SK-N-SH (cell line): Measurements from ENCODE around the gene HOXC4. TPM values are rescaled to one million over a fixed set of nuclear protein-coding genes. Genes with fewer than 3 reads are reported as not detected.

Experiments used
- CTCF ChIA-PET: fragments of 300-600, 350-600 bp; formaldehyde crosslinking; extraction: SDS; loops from one replicate; lab custom pipeline; 2021; lab: Yijun Ruan, JAX
- POLR2A ChIA-PET: fragments of 350-600 bp; sonication (Branson Sonifier 250); formaldehyde crosslinking; extraction: SDS; loops from one replicate; lab custom pipeline; 2020; ENCODE audit warnings: antibody characterized with exemption, inconsistent platforms; lab: Yijun Ruan, JAX
- DNase-seq: peaks from one replicate; pipeline ENCODE4 v3.0.0; 2012
- H2AFZ ChIP-seq: fragments of 200-600 bp; sonication (generic); 2 replicates; pipeline ENCODE4 v1.8.1; 2016; ENCODE audit warnings: antibody characterized with exemption, mild to moderate bottlenecking, low read depth
- H3F3A ChIP-seq: fragments of 200-600 bp; sonication (generic); replicated peaks from 2 replicates; pipeline ENCODE3; 2016; ENCODE audit warnings: antibody characterized with exemption, mild to moderate bottlenecking; ENCODE audit not compliant: insufficient read depth
- H3K27ac ChIP-seq, 2 experiments: fragments of 200-500 bp in 1 of 2; fragments of 200-600 bp in 1 of 2; sonication (Bioruptor generic) in 1 of 2; sonication (generic), shearing (Covaris generic) in 1 of 2; 2 replicates each; pipeline versions ENCODE4 v1.5.1 to v1.6.1; 2014 to 2016; ENCODE audit warnings: low read depth in 2 of 2, inconsistent platforms in 1 of 2, low read length in 1 of 2, mild to moderate bottlenecking in 1 of 2, mixed read lengths in 1 of 2
- H3K27me3 ChIP-seq: fragments of 200-600 bp; sonication (generic), shearing (Covaris generic); 2 replicates; pipeline ENCODE4 v1.6.1; 2016; ENCODE audit warnings: mixed run types; ENCODE audit not compliant: insufficient read depth
- H3K36me3 ChIP-seq, 2 experiments: fragments of 200-500 bp in 1 of 2; fragments of 200-600 bp in 1 of 2; sonication (Bioruptor generic) in 1 of 2; sonication (generic) in 1 of 2; replicated peaks in 1 of 2; 2 replicates each; pipeline versions ENCODE3 to v1.5.1; 2014 to 2016; ENCODE audit warnings: low read length in 1 of 2, mild to moderate bottlenecking in 1 of 2; ENCODE audit not compliant: insufficient read depth in 2 of 2, control insufficient read depth in 1 of 2
- H3K4me1 ChIP-seq, 2 experiments: fragments of 200-500 bp in 1 of 2; fragments of 200-600 bp in 1 of 2; sonication (Bioruptor generic) in 1 of 2; sonication (generic), shearing (Covaris generic) in 1 of 2; 2 replicates each; pipeline versions ENCODE4 v1.5.1 to v1.6.1; 2014 to 2016; ENCODE audit warnings: low read depth in 1 of 2, low read length in 1 of 2, mixed run types in 1 of 2; ENCODE audit not compliant: insufficient read depth in 2 of 2, control insufficient read depth in 1 of 2
- H3K4me2 ChIP-seq: fragments of 200-600 bp; sonication (generic), shearing (Covaris generic); 2 replicates; pipeline ENCODE4 v1.6.1; 2017; ENCODE audit warnings: mixed run types
- H3K4me3 ChIP-seq, 2 experiments: fragments of 200-500 bp in 1 of 2; fragments of 200-600 bp in 1 of 2; sonication (Bioruptor generic) in 1 of 2; sonication (generic), shearing (Covaris generic) in 1 of 2; 2 replicates each; pipeline versions ENCODE4 v1.5.1 to v1.8.1; 2014 to 2016; ENCODE audit warnings: low read depth in 2 of 2, inconsistent platforms in 1 of 2, low read length in 1 of 2, mild to moderate bottlenecking in 1 of 2, mixed read lengths in 1 of 2, moderate library complexity in 1 of 2
- H3K79me2 ChIP-seq: fragments of 200-600 bp; sonication (generic); 2 replicates; pipeline ENCODE4 v1.8.1; 2017; ENCODE audit warnings: mild to moderate bottlenecking; ENCODE audit not compliant: insufficient read depth
- H3K9ac ChIP-seq: fragments of 200-600 bp; sonication (generic); 2 replicates; pipeline ENCODE4 v1.6.1; 2017; ENCODE audit warnings: mixed run types
- H3K9me2 ChIP-seq: fragments of 200-600 bp; sonication (generic); 2 replicates; pipeline ENCODE4 v1.6.1; 2017; ENCODE audit warnings: mixed run types
- H3K9me3 ChIP-seq: fragments of 200-600 bp; sonication (generic); 2 replicates; pipeline ENCODE4 v1.6.1; 2017; ENCODE audit warnings: mixed run types, mild to moderate bottlenecking, moderate library complexity
- H4K20me1 ChIP-seq: fragments of 200-600 bp; sonication (generic); 2 replicates; pipeline ENCODE4 v1.6.1; 2017; ENCODE audit warnings: mild to moderate bottlenecking, mixed run types; ENCODE audit not compliant: insufficient read depth
- EZH2phosphoT487 ChIP-seq: fragments of 200-600 bp; sonication (generic); IDR thresholded peaks from 2 replicates; pipeline ENCODE4 v1.6.1; 2017; ENCODE audit warnings: low read depth, mixed run types, mild to moderate bottlenecking, antibody characterized with exemption, moderate library complexity, borderline replicate concordance
- FOXM1 ChIP-seq: IDR thresholded peaks from 2 replicates; pipeline ENCODE4 v1.4.0; 2012; ENCODE audit warnings: low read depth, mild to moderate bottlenecking
- GATA2 ChIP-seq: sonication (generic); formaldehyde crosslinking; IDR thresholded peaks from 2 replicates; pipeline ENCODE4 v1.5.0; 2020; ENCODE audit warnings: mild to moderate bottlenecking, missing genetic modification reagents
- MXI1 ChIP-seq: IDR thresholded peaks from 2 replicates; pipeline ENCODE4 v1.6.1; 2012; ENCODE audit warnings: mild to moderate bottlenecking, low read depth, low read length, improper control_type of control experiment
- NFIC ChIP-seq: IDR thresholded peaks from 2 replicates; pipeline ENCODE4 v1.4.0; 2012; ENCODE audit warnings: borderline replicate concordance
- NRF1 ChIP-seq: IDR thresholded peaks from 2 replicates; pipeline ENCODE4 v1.6.1; 2012; ENCODE audit warnings: low read depth, mild to moderate bottlenecking, low read length
- RAD21 ChIP-seq: IDR thresholded peaks from 2 replicates; pipeline ENCODE4 v1.6.1; 2012; ENCODE audit warnings: mild to moderate bottlenecking, low read length
- RFX5 ChIP-seq: IDR thresholded peaks from 2 replicates; pipeline ENCODE4 v1.6.1; 2012; ENCODE audit warnings: mild to moderate bottlenecking, improper control_type of control experiment, low read length
- RXRA ChIP-seq: IDR thresholded peaks from 2 replicates; pipeline ENCODE4 v1.4.0; 2012; ENCODE audit warnings: low read depth, mild to moderate bottlenecking, borderline replicate concordance
- SIN3A ChIP-seq: IDR thresholded peaks from 2 replicates; pipeline ENCODE4 v1.6.1; 2012; ENCODE audit warnings: low read depth, mild to moderate bottlenecking, low read length, moderate library complexity, borderline replicate concordance
- TCF12 ChIP-seq: IDR thresholded peaks from 2 replicates; pipeline ENCODE4 v1.4.0; 2012
- TEAD4 ChIP-seq: IDR thresholded peaks from 2 replicates; pipeline ENCODE4 v1.4.0; 2012; ENCODE audit warnings: mild to moderate bottlenecking, borderline replicate concordance; ENCODE audit not compliant: insufficient read depth
- YY1 ChIP-seq: IDR thresholded peaks from 2 replicates; pipeline ENCODE4 v1.4.0; 2012; ENCODE audit warnings: low read depth, mild to moderate bottlenecking
- WGBS: methylation state at CpG from one replicate; pipeline ENCODE4 v1.1.6; 2017; ENCODE audit warnings: low lambda C conversion rate; 5-methylcytosine and 5-hydroxymethylcytosine counted together
- polyA plus RNA-seq, 3 experiments: library from polyadenylated mRNA; depleted of rRNA; stranded (reverse); fragments of >200 nt; gene quantifications; 2 replicates each; pipeline ENCODE4 v1.2.3, GENCODE V29; 2012
- TF ChIP-seq, protein P1 (sequence below): IDR thresholded peaks from 2 replicates; pipeline ENCODE4 v1.4.0; 2012; ENCODE audit warnings: low read depth, borderline replicate concordance
- TF ChIP-seq, protein P2 (sequence below): IDR thresholded peaks from 2 replicates; pipeline ENCODE4 v1.4.0; 2012; ENCODE audit warnings: low read depth, borderline replicate concordance
- TF ChIP-seq, protein P3 (sequence below): IDR thresholded peaks from 2 replicates; pipeline ENCODE4 v1.6.1; 2012; ENCODE audit warnings: mild to moderate bottlenecking, low read depth, low read length, moderate library complexity
- TF ChIP-seq, protein P4 (sequence below): IDR thresholded peaks from 2 replicates; pipeline ENCODE4; 2012
- TF ChIP-seq, protein P5 (sequence below): fragments of 150-350 bp; IDR thresholded peaks from 2 replicates; pipeline ENCODE4 v1.6.1; 2017; ENCODE audit warnings: antibody characterized with exemption, low read length, low read depth, borderline replicate concordance
- TF ChIP-seq, protein P6 (sequence below): IDR thresholded peaks from 2 replicates; pipeline ENCODE4 v1.4.0; 2012; ENCODE audit warnings: low read depth

HOXC4 gene
- polyA plus RNA-seq, 1 of the 3 experiments (the other 2 are of a cell fraction), result 3.7 TPM

DNA sequence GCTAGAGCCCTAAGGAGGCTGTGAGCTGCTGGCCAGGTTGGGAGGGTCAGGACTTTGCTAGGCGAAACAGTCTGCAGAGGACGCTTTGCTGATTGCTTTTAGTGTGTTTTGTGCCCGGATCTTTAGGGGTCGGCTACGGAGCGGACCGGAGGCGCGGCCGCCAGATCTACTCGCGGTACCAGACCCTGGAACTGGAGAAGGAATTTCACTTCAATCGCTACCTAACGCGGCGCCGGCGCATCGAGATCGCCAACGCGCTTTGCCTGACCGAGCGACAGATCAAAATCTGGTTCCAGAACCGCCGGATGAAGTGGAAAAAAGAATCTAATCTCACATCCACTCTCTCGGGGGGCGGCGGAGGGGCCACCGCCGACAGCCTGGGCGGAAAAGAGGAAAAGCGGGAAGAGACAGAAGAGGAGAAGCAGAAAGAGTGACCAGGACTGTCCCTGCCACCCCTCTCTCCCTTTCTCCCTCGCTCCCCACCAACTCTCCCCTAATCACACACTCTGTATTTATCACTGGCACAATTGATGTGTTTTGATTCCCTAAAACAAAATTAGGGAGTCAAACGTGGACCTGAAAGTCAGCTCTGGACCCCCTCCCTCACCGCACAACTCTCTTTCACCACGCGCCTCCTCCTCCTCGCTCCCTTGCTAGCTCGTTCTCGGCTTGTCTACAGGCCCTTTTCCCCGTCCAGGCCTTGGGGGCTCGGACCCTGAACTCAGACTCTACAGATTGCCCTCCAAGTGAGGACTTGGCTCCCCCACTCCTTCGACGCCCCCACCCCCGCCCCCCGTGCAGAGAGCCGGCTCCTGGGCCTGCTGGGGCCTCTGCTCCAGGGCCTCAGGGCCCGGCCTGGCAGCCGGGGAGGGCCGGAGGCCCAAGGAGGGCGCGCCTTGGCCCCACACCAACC, 23.9 kb upstream of the HOXC4 start:
- no peaks in the 10 kb centered on the region for H3K36me3 ChIP-seq
- ChIA-PET POLR2A (no interaction called here), CTCF (interaction anchor here (0.7 to 23.2 kb wide), 10 partner anchors 13 to 189 kb away, joined by 3 to 548 read pairs (median 25); partner anchors contain the start of genes HOXC10, HOXC4, HOXC8 and SMUG1)
- H3K27me3 ChIP-seq, result no peaks in the 10 kb centered on the region
- H3K4me2 ChIP-seq, result no peak overlapping the region
- no peak overlapping the region for H3K9ac ChIP-seq
- WGBS, result 94% methylated on average over 49 of the region's 53 CpGs
- H3F3A ChIP-seq, result peaks cover 4% of the 10 kb centered on the region
- DNase-seq, result no peak
- H4K20me1 ChIP-seq, result no peaks in the 10 kb centered on the region
- H3K9me2 ChIP-seq, result no peaks in the 10 kb centered on the region
- no peak overlapping the region for H2AFZ ChIP-seq
- peak overlapping the region in 1 of 2 experiments; percentile 19; a peak in 1 of 4 replicates for H3K4me3 ChIP-seq
- TF ChIP-seq EZH2phosphoT487, result no peak
- TF ChIP-seq, protein P1, sequence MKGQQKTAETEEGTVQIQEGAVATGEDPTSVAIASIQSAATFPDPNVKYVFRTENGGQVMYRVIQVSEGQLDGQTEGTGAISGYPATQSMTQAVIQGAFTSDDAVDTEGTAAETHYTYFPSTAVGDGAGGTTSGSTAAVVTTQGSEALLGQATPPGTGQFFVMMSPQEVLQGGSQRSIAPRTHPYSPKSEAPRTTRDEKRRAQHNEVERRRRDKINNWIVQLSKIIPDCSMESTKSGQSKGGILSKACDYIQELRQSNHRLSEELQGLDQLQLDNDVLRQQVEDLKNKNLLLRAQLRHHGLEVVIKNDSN, result no peak
- no peak for TF ChIP-seq MXI1
- TF ChIP-seq, protein P2, sequence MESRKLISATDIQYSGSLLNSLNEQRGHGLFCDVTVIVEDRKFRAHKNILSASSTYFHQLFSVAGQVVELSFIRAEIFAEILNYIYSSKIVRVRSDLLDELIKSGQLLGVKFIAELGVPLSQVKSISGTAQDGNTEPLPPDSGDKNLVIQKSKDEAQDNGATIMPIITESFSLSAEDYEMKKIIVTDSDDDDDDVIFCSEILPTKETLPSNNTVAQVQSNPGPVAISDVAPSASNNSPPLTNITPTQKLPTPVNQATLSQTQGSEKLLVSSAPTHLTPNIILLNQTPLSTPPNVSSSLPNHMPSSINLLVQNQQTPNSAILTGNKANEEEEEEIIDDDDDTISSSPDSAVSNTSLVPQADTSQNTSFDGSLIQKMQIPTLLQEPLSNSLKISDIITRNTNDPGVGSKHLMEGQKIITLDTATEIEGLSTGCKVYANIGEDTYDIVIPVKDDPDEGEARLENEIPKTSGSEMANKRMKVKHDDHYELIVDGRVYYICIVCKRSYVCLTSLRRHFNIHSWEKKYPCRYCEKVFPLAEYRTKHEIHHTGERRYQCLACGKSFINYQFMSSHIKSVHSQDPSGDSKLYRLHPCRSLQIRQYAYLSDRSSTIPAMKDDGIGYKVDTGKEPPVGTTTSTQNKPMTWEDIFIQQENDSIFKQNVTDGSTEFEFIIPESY, result no peak
- TF ChIP-seq RXRA, result no peak
- no peak for TF ChIP-seq RFX5
- TF ChIP-seq, protein P3, sequence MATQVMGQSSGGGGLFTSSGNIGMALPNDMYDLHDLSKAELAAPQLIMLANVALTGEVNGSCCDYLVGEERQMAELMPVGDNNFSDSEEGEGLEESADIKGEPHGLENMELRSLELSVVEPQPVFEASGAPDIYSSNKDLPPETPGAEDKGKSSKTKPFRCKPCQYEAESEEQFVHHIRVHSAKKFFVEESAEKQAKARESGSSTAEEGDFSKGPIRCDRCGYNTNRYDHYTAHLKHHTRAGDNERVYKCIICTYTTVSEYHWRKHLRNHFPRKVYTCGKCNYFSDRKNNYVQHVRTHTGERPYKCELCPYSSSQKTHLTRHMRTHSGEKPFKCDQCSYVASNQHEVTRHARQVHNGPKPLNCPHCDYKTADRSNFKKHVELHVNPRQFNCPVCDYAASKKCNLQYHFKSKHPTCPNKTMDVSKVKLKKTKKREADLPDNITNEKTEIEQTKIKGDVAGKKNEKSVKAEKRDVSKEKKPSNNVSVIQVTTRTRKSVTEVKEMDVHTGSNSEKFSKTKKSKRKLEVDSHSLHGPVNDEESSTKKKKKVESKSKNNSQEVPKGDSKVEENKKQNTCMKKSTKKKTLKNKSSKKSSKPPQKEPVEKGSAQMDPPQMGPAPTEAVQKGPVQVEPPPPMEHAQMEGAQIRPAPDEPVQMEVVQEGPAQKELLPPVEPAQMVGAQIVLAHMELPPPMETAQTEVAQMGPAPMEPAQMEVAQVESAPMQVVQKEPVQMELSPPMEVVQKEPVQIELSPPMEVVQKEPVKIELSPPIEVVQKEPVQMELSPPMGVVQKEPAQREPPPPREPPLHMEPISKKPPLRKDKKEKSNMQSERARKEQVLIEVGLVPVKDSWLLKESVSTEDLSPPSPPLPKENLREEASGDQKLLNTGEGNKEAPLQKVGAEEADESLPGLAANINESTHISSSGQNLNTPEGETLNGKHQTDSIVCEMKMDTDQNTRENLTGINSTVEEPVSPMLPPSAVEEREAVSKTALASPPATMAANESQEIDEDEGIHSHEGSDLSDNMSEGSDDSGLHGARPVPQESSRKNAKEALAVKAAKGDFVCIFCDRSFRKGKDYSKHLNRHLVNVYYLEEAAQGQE, result no peak
- TF ChIP-seq, protein P4, sequence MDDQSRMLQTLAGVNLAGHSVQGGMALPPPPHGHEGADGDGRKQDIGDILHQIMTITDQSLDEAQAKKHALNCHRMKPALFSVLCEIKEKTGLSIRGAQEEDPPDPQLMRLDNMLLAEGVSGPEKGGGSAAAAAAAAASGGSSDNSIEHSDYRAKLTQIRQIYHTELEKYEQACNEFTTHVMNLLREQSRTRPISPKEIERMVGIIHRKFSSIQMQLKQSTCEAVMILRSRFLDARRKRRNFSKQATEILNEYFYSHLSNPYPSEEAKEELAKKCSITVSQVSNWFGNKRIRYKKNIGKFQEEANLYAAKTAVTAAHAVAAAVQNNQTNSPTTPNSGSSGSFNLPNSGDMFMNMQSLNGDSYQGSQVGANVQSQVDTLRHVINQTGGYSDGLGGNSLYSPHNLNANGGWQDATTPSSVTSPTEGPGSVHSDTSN, result no peak
- no peak for TF ChIP-seq RAD21
- no peak for TF ChIP-seq TCF12
- TF ChIP-seq, protein P5, sequence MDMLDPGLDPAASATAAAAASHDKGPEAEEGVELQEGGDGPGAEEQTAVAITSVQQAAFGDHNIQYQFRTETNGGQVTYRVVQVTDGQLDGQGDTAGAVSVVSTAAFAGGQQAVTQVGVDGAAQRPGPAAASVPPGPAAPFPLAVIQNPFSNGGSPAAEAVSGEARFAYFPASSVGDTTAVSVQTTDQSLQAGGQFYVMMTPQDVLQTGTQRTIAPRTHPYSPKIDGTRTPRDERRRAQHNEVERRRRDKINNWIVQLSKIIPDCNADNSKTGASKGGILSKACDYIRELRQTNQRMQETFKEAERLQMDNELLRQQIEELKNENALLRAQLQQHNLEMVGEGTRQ, result no peak
- TF ChIP-seq FOXM1, result no peak
- TF ChIP-seq NFIC, result no peak
- no peak for TF ChIP-seq NRF1
- TF ChIP-seq TEAD4, result no peak
- TF ChIP-seq YY1, result no peak
- TF ChIP-seq SIN3A, result no peak
- TF ChIP-seq, protein P6, sequence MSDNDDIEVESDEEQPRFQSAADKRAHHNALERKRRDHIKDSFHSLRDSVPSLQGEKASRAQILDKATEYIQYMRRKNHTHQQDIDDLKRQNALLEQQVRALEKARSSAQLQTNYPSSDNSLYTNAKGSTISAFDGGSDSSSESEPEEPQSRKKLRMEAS, result no peak
- TF ChIP-seq GATA2, result no peak
- H3K9me3 ChIP-seq, result no peaks in the 10 kb centered on the region
- H3K4me1 ChIP-seq, result peaks cover 0 to 28% of the 10 kb centered on the region in 2 experiments; a peak in 1 of 4 replicates
- no peaks in the 10 kb centered on the region for H3K79me2 ChIP-seq
- no peak overlapping the region; a peak in 1 of 4 replicates for H3K27ac ChIP-seq
